GM12892 (cell line): ENCODE data around the gene KHNYN.

Experiments used
- POLR2A ChIP-seq: IDR thresholded peaks from 2 replicates; pipeline ENCODE4 v1.6.1; 2011; ENCODE audit warnings: low read depth, low read length, control low read depth
- POLR2AphosphoS5 ChIP-seq: IDR thresholded peaks from 2 replicates; pipeline ENCODE4 v1.6.1; 2011; ENCODE audit warnings: low read depth, low read length, control low read depth
- TAF1 ChIP-seq: IDR thresholded peaks from 2 replicates; pipeline ENCODE4 v1.6.1; 2011; ENCODE audit warnings: low read depth, mild to moderate bottlenecking, control low read depth, low read length, borderline replicate concordance

DNA sequence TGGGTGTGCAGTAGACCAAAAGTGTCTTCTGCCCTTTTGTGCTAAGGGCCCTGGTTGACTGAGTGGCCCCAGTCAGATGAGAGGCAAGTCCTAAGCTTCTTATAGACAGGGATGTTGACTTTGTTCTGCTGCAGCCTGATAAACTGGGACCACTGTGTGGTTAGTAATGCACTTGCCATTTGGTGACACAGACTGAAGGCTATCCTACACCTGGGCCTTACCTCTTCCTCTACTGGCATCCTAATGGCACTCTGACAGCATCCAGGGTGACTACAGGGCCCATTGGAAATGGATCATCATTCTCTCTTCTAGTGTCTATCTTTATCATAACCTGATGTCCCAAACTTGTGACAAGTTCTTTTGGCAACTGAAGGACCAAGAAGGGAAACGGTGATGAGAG is 9.5 kb downstream of the KHNYN start:
- no peak for TF ChIP-seq TAF1
- TF ChIP-seq POLR2AphosphoS5, result no peak
- no peak for TF ChIP-seq POLR2A
